HG03103 (cell line): ENCODE measurements around the gene ECHS1.
"Not testable (repeated sequence)": the region's sequence is repeated elsewhere in the genome, so short reads cannot be mapped to it uniquely, and the experiment has no call there.

Experiments used
- ATAC-seq: cut with Tn5 transposase; IDR thresholded peaks from one replicate; pipeline ENCODE4 v1.9.1; 2021; ENCODE audit warnings: low read depth; ENCODE audit not compliant: unreplicated experiment

Gene ECHS1

DNA sequence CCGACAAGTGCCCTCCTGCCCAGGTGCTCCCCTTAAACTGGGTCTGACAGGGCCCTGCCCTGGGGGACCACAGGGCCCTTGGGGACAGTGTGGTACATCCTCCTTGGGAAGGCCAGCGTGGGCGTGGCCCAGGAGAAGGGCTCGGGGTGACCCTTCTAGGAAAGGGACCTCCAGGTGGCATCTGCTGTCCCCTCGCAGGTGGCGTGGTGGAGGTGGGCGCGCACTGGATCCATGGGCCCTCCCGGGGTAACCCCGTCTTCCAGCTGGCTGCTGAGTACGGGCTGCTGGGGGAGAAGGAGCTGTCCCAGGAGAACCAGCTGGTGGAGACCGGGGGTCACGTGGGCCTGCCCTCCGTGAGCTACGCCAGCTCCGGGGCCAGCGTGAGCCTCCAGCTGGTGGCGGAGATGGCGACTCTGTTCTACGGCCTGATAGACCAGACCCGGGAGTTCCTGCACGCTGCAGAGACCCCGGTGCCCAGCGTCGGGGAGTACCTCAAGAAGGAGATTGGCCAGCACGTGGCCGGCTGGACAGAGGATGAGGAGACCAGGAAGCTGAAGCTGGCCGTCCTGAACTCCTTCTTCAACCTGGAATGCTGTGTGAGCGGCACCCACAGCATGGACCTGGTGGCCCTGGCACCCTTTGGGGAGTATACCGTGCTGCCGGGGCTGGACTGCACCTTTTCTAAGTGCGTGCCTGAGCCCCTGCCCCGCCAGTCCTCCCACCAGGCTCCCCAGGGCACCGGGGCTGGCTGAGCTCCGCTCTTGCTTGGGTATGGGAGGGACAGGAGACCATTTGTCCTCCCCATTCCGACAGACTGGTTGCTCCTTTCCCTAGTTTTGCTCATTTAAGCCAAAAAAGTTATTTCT is 6.9 kb upstream of the ECHS1 start:
- ATAC-seq, result peak; percentile 18

DNA sequence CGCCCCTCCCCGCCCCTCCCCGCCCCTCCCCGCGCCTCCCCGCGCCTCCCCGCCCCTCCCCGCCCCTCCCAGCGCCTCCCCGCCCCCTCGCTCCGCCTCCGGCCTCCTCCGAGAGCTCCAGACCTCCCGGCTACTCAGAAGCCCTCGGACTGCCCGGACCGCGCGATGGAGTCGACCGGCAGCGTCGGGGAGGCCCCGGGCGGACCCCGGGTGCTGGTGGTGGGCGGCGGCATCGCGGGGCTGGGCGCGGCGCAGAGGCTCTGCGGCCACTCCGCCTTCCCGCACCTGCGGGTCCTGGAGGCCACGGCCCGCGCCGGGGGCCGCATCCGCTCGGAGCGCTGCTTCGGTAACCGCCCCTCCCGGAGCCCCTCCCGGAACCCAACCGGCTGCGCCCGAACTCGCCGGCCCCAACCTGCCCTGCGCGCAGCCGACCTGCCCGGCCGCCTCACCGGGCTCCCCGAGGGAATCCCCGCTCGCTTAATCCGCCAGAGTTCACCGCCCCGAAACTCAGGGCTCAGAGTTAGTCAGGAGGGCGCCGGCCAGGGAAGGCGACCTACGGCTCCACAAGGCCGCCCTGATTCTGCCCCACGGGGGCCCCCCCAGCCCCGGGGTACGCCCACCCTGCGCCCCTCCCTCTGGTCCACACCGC is 6.1 kb upstream of the ECHS1 start, which contains the start of gene PAOX:
PAOX (plus strand) TSS at position 111 of the 649 bp plus-strand sequence; CDS start at position 166, 55 bp downstream.
- ATAC-seq, result peak; percentile 41

DNA sequence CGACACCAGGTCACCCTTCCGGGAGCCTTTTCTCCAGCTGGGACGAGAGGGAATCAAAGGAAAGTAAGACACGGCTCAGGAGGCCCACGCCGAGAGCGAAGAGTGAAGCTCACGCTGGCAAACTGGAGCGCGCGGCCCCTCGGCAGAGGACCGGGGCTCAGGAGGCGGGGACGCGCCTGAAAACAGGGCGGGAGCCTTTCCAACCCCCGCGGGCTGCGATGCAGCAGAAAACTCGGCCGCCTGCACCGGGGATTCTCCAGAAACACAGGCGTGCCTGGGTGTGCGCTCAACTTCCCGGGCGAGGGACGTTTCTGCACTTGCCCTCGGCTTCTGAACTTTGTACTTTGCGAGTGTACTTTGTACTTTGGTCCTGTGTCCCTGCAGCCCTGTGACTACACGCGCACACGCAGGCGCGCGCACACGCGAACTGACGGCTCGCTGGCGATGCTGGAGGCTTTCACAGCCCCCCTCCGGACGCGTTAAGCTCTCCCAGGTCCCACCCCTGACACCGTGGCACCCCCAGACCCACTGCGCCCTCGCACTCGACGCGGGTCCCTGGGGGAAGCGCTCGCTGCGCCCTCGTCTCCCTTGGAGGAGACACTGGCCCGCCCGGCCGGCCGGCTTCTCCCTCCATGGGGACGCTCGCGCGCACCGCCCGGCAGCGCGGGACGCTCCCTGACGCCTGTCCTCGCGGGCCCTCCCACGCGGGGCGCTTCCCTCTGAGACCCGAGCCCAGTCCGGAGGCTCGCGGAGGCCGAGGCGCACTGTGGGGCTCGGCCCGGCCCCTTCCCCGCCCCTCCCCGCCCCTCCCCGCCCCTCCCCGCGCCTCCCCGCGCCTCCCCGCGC is 5.3 kb upstream of the ECHS1 start:
- no peak for ATAC-seq

DNA sequence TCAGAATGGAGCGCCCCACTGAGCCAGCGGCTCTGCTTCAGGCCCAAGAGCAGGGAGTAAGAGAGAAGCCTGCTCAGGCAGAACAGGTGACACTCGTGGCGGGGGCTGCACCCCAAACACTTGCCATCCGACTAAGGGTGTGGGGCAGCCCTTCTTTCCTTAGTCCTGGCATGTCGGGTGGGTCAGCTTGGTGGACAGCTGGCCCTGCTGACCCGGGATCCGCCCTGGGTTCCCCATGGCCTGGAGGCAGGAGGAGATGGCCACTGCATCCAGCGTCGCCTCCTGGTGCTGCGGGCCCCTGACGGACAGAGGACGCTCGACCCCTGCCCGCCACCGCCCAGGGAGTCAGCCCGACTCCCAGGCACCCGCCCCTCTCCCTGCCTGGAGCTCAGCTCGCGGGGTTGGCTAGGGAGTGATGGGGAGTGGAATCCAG is 4.7 kb upstream of the ECHS1 start:
- no peak for ATAC-seq

DNA sequence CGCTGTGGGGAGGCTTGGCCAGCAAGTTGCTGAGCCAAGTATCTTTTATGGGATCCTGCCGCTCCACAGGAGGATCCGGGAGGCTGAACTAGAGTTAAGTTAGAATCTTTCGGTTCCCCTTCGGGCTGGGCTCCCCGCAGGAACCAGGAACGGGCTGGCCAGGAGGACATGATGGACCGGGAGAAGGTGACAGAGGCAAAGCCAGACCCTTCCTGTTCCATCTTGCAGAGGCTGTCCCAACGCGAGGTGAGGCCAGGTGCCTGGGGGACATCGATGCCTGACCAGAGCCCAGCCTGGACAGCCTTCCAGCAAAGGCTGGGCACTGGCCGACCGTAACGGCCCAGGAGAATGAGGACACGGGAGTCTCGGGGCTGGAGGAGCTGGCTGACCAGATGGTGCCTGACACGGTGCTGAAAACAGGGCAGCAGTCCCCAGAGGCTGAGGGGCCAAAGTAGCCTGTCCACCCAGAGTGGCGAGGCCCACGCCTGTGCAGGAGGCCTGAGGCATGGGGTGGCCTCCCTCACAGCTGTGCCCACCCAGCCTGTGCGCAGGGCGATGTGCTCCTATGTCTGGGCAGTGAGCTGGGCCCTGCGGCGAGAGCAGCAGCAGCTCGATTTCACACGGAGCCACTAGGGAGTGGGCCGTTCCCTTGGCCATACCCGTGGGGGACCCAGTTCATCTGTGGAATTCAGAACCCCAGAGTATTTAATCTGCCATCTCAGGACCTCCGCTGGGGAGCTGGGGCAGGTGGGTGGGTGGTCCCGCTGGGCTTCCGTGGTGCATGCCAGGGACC is 4.1 kb upstream of the ECHS1 start:
- no peak for ATAC-seq

DNA sequence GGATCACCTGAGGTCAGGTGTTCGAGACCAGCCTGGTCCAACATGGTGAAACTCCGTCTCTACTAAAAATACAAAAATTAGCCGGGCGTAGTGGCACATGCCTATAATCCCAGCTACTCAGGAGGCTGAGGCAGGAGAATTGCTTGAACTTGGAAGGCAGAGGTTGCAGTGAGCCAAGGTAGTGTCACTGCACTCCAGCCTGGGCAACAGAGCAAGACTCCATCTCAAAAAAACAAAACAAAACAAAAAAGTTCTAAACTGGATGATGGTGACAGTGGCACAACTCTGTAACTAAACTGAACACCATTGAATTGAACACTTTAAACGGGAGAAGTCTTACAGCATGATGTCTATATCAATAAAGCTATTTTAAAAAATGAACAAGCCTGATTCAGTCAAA is 3.0 kb upstream of the ECHS1 start:
- not testable (repeated sequence) for ATAC-seq

DNA sequence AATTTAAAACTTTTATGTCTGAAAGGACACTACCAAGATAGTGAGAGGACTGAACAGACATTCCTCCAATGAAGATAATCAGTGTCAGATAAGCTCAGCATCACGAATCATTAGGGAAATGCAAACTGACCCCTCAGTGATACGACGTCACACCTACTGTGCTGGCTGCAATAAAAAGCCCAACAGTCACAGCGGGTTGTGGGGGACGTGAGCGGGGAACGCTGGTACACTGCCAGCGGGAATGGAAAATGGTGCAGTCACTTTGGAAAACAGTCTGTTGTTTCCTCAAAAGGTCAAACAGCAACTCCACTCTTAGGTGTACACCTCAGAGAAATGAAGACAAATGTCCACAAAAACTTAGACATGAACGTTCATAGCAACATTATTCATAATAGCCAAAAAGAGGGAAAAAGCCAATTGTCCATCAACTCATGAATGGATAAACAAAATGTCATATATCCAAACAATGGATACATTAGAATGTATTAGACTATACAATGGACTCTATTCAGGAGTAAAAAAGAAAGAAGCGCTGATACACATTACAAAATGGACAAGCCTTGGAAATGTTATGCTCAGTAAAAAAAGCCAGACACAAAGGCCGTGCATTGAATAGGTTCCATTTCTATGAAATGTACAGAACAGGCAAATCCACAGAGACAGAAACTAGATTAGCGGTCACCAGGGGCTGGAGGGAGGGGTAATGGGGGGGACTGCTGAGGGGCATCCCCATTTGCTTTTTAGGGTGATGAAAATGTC is 2.4 kb upstream of the ECHS1 start:
- no peak for ATAC-seq

DNA sequence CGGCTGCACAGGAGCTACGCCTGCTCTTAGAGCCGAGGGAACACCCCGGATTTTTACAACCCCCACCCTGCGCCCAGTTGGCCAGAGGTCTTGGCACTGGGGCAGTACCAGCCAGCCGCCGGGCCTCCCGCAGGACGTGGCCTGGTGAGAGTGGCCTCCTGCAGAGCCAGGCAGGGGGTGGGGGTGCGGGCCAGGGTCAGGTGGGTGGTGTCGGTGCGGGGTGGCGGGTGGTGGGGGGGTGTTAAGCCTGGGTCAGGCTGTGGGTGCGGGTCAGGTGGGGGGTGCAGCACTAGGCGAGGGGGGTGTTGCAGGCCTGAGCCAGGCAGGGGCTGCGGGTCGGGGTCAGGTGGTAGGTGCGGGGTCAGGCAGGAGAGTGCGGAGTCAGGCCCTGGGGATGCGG is 647 bp downstream of the ECHS1 start:
- no peak for ATAC-seq

DNA sequence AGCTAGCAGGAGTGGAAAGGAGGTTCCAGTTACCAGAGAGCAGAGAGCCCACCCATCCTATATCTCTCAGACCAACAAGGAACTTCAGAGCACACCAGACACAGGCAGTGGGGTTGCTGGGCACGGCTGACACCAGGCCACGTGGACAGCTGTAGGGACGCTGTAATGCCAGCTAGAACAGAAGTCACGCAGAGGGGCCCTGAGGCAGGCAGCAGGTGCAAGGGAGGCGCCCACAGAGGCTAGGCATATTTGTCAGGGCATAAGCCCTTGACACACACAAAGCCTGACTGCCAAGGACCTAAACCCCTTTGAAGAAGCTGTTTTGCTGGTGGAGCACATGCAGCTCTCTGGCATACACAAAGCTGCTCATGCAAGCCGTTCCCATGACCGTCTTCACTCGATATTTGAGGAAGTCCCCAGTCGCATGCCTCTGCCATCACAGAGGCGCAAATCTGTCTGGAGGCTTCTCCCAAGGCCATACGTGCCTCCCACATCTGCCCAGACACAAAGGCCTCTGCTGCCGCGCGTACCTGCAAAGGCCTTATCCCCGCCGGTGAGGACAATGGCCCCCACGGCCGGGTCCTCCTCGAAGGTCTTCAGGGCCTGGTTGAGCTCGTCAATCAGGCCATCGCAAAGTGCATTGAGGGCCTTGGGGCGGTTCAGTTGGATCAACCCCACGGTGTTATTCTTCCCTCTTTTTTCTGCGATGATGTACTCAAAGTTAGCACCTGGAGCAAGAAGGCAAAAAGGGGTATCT is 2.9 kb downstream of the ECHS1 start:
- ATAC-seq, result no peak

DNA sequence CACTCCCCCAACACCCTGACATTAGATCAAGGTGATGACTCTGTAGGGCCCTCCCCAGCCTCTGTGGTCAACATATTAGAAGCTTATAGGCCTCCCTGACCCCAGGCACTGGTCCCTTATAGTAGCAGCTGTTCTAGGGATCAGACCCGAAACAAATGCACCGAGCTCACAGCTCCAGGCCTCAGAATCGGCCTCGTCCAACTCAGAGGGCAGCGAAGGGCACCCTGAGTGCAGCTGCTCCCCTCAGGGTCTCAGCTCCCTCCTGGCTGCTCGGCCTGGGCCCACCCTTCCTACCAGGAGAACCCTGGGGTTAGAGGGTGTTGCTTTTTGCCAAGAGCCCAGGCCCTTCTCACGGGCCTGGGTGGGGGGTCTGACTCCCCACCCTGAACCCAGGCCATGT is 5.0 kb downstream of the ECHS1 start:
- no peak for ATAC-seq

DNA sequence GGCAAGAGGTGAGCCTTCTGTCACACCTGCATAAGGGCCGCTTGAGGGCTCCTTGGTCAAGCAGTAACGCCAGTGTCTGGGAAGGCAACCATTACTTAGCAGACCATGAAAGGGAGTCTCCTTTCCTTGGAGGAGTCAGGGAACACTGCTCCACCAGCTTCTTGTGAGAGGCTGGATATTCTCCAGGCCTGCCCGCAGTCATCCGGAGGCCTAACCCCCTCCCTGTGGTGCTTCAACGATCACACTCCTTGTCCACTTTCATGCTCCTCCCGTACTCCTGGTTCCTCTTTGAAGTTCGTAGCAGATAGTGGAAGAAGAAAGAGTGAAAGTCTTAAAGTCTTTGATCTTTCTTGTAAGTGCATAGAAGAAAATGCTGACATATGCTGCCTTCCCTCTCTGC is 5.7 kb downstream of the ECHS1 start:
- ATAC-seq, result not testable (repeated sequence)

DNA sequence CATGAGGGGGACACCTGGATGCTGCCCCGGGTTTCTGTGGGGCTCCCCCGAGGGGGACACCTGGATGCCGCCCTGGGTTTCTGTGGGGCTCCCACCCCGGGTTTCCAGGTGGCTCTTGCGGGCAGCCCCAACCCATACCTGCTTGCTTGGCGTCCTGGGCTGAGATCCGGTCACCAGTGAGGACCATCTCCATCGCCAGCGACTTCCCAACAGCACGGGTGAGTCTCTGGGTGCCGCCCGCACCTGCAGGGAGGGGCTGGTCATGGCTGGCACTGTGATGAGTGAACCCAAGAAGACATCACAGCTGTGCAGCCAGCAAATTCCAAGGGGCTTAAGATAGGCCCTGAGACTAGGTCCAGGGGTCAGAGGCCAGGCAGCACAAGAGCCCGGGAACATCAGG is 6.4 kb downstream of the ECHS1 start:
- no peak for ATAC-seq

DNA sequence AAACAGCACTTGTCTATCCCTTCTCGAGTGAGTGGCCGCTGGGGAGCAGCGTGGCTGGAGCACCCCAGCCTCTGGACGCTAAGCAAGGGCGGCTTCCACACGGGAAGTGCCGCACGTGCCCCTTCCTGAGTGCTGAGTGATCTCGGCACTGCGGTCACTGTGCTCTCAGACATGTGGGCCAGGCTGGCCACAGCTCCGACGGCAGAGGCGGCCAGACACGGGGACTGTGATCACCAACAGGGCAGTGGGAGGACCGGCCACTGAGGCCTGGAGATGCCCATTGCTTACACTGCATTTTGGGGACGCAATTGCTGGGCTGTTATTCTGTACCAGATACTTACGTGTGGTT is 7.0 kb downstream of the ECHS1 start:
- no peak for ATAC-seq

DNA sequence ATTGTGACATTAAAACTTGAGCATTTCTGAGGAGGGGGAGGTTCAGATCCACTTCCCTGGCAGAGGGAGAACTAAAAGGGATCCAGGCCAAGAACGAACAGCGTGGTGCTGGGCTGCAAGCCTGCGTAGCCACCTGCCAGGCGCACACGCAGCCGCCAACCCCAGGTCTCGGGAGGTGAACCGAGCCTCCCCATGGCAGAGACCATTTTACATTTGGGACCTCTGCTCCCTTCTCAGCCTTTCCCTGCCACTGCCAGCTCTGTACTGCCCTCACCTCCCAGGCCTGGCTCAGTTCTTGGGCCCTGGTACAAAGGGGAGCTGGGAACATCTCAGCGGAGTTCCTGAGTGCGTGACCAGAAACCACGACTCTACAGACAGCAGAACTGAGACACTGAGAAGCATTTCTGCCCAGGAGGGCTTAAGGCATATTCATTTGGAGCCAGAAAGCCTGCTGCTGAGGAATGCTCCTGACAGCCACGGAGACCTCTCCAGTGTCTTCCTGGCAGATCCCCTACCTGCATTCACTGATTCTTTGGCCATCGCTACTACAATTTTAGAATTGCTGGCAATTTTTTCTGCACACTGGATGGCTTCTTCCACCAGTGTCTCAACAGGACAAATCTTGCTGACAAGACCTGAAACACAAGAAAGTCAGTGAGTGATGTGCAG is 7.6 kb downstream of the ECHS1 start:
- ATAC-seq, result no peak

DNA sequence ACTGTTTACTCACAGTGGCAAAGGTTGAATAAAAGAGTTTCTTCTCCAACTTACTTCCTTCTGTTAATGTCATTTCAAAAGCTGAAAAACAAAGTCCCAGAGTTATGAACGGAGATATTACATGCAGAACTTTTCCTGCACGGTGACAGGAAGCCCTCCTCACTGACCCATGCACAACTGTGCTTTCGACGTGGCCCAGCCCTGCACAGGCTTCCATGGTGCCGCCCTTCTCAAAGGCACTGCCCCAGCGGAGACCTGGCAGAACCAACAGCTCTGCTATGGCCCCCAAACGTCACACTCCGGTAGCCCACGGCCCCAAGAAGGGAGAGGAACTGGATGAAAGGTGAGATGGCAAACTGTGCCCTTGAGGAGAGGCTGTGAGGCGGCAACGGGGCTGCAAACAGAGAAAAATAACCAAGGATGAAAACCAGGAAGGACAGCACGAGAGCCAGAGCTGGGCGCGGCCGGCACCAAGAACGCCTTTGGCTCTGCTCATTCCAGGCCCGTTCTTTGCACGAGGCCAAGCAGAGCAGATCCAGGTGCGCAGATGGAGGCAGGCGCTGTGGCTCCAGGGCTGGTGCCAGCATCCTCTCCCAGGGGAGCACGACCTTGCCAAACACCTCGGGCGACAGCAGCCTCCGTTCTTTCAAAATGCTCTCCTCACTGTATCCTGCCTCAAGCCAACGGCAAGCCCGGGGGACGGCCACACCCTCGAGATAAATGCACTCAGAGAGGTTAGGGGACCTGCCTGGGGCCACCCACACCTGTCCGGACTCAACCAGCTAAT is 8.3 kb downstream of the ECHS1 start:
- ATAC-seq, result no peak

DNA sequence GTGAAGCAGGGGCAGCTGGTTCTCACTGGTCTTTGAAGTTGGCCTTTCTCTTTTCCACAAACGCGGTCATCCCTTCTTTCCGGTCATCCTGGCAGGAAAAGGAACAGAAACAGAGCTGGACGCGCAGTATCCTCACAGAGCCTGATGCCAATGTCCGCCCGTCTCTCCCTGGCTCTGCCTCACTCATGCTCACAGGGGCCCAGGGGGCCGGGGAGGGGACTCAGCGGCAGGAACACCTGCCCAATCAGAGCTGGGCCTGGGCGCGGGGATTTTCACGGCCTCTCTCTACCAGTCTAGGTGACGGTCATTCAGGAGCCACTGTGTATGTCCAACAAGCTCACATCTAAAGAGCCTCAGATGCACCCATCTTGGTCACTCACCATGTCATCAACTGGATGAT is 10.3 kb downstream of the ECHS1 start:
- no peak for ATAC-seq

DNA sequence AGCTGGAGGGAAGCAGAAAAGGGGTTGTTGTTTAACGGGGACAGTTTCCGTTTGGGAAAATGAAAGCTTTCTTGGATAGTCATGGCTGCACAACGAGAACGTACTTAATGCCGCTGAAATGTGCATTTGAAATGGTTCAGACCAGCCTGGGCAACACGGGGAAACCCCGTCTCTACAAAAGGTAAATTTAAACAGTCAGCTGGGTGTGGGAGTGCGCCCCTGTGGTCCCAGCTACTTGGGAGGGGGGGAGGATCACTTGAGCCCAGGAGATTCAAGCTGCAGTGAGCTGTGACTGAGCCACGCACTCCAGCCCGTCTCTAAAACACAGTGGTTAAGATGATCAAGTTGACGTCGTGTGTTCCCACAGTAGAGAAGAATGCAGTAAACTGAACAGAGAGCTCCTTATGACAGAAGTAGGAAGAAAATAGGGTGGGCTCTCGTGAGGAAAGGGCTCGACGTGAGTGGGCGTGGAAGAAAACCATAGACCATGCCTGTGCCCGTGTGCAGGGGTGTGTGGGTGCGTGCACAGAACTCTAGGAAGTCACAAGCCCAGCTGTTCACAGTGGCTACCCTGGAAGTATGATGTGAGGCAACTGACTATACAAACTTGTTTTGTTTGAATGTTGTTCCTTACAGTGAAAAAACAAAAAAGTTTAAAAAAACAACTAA is 11.2 kb downstream of the ECHS1 start:
- ATAC-seq, result no peak
